Prostate gland (tissue), 2 donors: ENCODE results near the gene GMDS. TPM values are rescaled to one million over a fixed set of nuclear protein-coding genes. Genes with fewer than 3 reads are reported as not detected.

Source experiments
- DNase-seq: peaks from one replicate; pipeline ENCODE4 v3.0.0-alpha.2; 2019; ENCODE audit warnings: low spot score
- H3K27ac ChIP-seq, 2 donors: fragments of 200-600 bp; sonication (generic); 2 replicates each; pipeline ENCODE4 v1.5.1; 2017 to 2019
- H3K27me3 ChIP-seq: fragments of 200-600 bp; sonication (generic); replicated peaks from 2 replicates; pipeline ENCODE4 v1.5.1; 2019; ENCODE audit not compliant: insufficient read depth
- H3K36me3 ChIP-seq, 2 donors: fragments of 200-600 bp; sonication (generic); 1 replicate in 1 of 2; 2 replicates in 1 of 2; pipeline versions ENCODE4 v1.5.1 to v1.8.1; 2017 to 2019
- H3K4me1 ChIP-seq: fragments of 200-600 bp; sonication (generic); replicated peaks from 2 replicates; pipeline ENCODE4 v1.5.1; 2019
- H3K4me3 ChIP-seq, 2 donors: fragments of 200-600 bp; sonication (generic); 2 replicates each; pipeline ENCODE4 v1.5.1; 2017 to 2019
- H3K9me3 ChIP-seq: fragments of 200-600 bp; sonication (generic); 2 replicates; pipeline ENCODE4 v1.5.1; 2017
- POLR2A ChIP-seq: fragments of 450-650 bp; IDR thresholded peaks from one replicate; pipeline ENCODE4 v1.6.1; 2016; ENCODE audit warnings: antibody characterized with exemption, mild to moderate bottlenecking
- POLR2AphosphoS5 ChIP-seq: sonication (generic); formaldehyde crosslinking; IDR thresholded peaks from one replicate; pipeline ENCODE4 v1.6.1; 2017; ENCODE audit warnings: antibody characterized with exemption
- WGBS: methylation state at CpG from one replicate; pipeline ENCODE4 v1.1.5; 2018; 5-methylcytosine and 5-hydroxymethylcytosine counted together
- intact Hi-C: fragments of 100-400 bp; cut with DNase I; formaldehyde crosslinking; loops from one replicate; pipeline ENCODE4 v1.14.2; 2022
- total RNA-seq, 2 donors: library from RNA; depleted of rRNA; stranded (reverse); fragments of >200 nt; gene quantifications; one replicate each; pipeline ENCODE4 v1.1.0, GENCODE V29; 2016
- TF ChIP-seq, protein P1 (sequence below), 4 experiments: fragments of 200-600 bp in 2 of 4; fragments of 450-650 bp in 2 of 4; sonication (generic) in 2 of 4; IDR thresholded peaks; 1 replicate in 3 of 4; 2 replicates in 1 of 4; pipeline ENCODE4 v1.5.1; 2016 to 2019; ENCODE audit warnings: antibody characterized with exemption in 4 of 4, mild to moderate bottlenecking in 2 of 4, moderate library complexity in 2 of 4

GMDS gene
- total RNA-seq, 2 donors from 2014 or later: 24.9 to 29.9 TPM

DNA sequence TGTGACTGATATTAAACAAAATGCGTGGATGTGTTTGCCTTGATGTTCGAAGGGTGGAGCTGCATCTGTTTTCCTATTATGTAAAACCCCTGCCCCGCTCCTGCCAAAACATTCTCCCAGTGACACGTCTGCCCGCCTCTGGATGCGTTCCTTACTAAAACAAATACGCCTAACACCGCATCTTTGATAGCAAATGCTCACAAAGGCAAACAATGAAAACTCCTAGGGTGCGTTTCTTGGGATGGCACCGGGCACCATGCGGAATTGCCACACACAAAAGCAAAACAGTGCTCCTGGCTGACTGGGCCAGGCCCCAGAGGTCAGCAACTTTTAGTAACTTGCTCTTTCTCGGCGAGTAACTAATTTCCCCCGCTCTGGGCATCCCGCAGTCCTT lies 644.6 kb downstream of the GMDS start:
- Histone ChIP-seq H3K9me3 (no peaks in the 10 kb centered on the region), H3K36me3 (no peaks in the 10 kb centered on the region), H3K27me3 (no peaks in the 10 kb centered on the region), H3K4me1 (no peaks in the 10 kb centered on the region), H3K4me3 (no peak overlapping the region), H3K27ac (no peak overlapping the region)
- TF ChIP-seq, protein P1, sequence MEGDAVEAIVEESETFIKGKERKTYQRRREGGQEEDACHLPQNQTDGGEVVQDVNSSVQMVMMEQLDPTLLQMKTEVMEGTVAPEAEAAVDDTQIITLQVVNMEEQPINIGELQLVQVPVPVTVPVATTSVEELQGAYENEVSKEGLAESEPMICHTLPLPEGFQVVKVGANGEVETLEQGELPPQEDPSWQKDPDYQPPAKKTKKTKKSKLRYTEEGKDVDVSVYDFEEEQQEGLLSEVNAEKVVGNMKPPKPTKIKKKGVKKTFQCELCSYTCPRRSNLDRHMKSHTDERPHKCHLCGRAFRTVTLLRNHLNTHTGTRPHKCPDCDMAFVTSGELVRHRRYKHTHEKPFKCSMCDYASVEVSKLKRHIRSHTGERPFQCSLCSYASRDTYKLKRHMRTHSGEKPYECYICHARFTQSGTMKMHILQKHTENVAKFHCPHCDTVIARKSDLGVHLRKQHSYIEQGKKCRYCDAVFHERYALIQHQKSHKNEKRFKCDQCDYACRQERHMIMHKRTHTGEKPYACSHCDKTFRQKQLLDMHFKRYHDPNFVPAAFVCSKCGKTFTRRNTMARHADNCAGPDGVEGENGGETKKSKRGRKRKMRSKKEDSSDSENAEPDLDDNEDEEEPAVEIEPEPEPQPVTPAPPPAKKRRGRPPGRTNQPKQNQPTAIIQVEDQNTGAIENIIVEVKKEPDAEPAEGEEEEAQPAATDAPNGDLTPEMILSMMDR (IDR thresholded peaks at IDR 0.05): no peak
- TF ChIP-seq POLR2AphosphoS5 (no peak), POLR2A (no peak)
- intact Hi-C loops: loop anchor here (10.0 kb wide), 1 partner anchor 434 kb away; no protein-coding TSS in a partner anchor
- WGBS: 73% methylated on average over 15 of the region's 15 CpGs
- DNase-seq: no peak

DNA sequence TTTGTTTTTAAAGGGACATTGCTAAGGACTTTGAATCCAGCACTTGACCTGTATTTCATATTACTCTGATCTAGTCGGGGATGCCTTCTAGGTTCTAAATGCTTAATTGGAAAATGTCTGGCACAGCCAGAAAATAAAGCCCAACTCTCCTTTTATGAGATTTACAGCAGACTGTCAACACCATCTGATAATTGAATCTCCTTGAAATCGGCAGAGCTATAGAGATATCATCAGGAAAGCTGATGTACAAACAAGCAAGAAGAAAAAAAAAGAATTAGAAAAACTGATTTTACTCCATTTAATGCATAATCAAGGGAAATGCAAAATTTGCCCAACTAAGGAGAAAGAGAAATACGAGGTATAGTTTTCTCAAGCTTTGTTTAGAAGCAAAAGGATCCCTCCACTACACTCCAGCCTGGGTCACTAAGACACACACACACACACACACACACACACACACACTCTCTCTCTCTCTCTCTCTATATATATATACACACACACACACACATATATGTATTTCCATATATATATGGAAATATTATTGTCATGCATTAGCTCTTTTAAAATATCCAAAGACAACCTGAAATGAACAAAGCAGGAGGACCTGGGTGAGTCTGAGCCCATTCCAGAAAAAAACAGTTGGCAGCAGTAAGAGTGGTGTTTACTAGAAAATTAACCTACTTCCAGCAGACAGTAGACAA lies 645.2 kb downstream of the GMDS start:
- no peak for DNase-seq
- TF ChIP-seq, protein P1 (IDR thresholded peaks at IDR 0.05): no peak
- TF ChIP-seq POLR2A: no peak
- H3K36me3 ChIP-seq: no peaks in the 10 kb centered on the region
- H3K9me3 ChIP-seq: no peaks in the 10 kb centered on the region
- WGBS: 72% methylated on average over 3 of the region's 3 CpGs
- H3K4me1 ChIP-seq: no peaks in the 10 kb centered on the region
- no peak overlapping the region for H3K4me3 ChIP-seq
- intact Hi-C loops: loop anchor here (10.0 kb wide), 1 partner anchor 435 kb away; no protein-coding TSS in a partner anchor
- H3K27me3 ChIP-seq: no peaks in the 10 kb centered on the region
- H3K27ac ChIP-seq: no peak overlapping the region

DNA sequence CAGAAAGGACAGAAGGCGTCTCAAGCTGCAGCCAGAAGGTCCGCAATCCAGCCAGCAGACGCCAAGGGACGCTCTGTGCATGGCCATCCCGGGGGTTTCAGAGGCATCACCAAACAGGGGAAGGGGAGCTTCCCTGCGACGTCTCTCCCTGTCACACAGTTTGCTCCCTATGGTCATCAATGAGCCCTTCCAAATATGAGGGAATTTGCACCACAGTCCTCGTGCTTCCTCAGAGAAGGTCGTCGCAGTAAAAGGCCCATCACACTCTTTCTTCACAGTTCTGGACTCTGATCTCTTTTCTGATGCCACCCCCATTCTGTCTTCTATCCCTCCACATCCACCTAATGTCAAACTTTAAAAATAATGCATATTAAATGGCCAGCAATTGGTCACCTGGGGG lies 645.9 kb downstream of the GMDS start:
- intact Hi-C loops: loop anchor here (5.0 kb wide), 2 partner anchors 1098 to 1148 kb away; no protein-coding TSS in a partner anchor
- H3K36me3 ChIP-seq: no peaks in the 10 kb centered on the region
- H3K9me3 ChIP-seq: no peaks in the 10 kb centered on the region
- 95% methylated on average over 10 of the region's 10 CpGs for WGBS
- TF ChIP-seq, protein P1 (IDR thresholded peaks at IDR 0.05): no peak
- TF ChIP-seq POLR2AphosphoS5 (no peak), POLR2A (no peak)
- no peak overlapping the region for H3K4me3 ChIP-seq
- DNase-seq: no peak
- H3K27ac ChIP-seq: no peak overlapping the region
- H3K27me3 ChIP-seq: no peaks in the 10 kb centered on the region
- H3K4me1 ChIP-seq: no peaks in the 10 kb centered on the region

DNA sequence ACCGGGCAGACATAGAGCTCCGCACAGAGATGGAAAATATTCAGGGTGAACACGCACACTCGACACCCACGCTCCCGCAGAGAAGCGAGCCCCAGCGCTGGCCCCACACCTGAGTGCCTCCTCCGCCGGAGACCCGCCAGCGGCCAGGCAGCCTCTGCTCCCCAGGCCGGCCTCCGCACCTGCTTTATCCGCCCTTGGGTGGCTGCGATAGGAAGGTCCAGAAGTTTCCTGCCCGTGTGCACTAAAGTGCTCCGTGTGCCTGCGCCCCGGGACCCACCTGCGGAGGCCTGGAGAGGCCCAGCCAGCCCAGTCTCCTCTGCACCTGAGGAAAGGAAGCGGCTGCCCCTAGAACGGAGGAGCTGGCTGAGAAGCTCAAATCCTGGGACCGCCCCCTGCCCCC lies 646.5 kb downstream of the GMDS start:
- intact Hi-C loops: loop anchor here (5.0 kb wide), 2 partner anchors 1098 to 1148 kb away; no protein-coding TSS in a partner anchor
- WGBS: 93% methylated on average over 24 of the region's 24 CpGs
- Histone ChIP-seq H3K36me3 (no peaks in the 10 kb centered on the region), H3K4me1 (no peaks in the 10 kb centered on the region), H3K27ac (no peak overlapping the region), H3K4me3 (no peak overlapping the region), H3K9me3 (no peaks in the 10 kb centered on the region), H3K27me3 (no peaks in the 10 kb centered on the region)
- no peak for DNase-seq
- TF ChIP-seq POLR2A (no peak), POLR2AphosphoS5 (no peak)
- TF ChIP-seq, protein P1 (IDR thresholded peaks at IDR 0.05): no peak

DNA sequence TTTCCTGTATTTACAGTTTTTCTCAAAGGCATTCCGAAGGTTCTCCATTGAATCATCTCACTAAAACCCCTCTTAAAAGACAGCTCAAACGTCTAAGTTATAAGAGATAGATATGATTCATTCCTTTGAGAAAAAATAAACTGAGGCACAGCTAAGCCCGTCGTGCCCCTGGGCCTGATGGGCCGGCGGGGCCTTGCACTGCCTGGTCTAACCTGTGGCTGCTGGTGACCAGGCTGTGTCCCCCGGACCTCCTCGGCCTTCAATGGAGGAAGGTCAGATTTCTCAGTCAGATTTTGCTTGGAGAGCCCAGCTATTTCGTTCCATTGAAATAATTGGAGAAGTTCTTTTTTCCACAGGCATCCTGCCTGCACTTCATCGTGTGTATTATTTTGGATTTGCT lies 647.0 kb downstream of the GMDS start:
- no peaks in the 10 kb centered on the region for H3K36me3 ChIP-seq
- H3K27me3 ChIP-seq: no peaks in the 10 kb centered on the region
- H3K27ac ChIP-seq: no peak overlapping the region
- H3K9me3 ChIP-seq: no peaks in the 10 kb centered on the region
- intact Hi-C loops: loop anchor here (5.0 kb wide), 2 partner anchors 1099 to 1149 kb away; no protein-coding TSS in a partner anchor
- TF ChIP-seq, protein P1 (IDR thresholded peaks at IDR 0.05): no peak
- TF ChIP-seq POLR2A (no peak), POLR2AphosphoS5 (no peak)
- H3K4me1 ChIP-seq: no peaks in the 10 kb centered on the region
- WGBS: 91% methylated on average over 10 of the region's 10 CpGs
- DNase-seq: no peak
- H3K4me3 ChIP-seq: no peak overlapping the region
